Osteoblast (primary cell): Measurements from ENCODE around the gene HDAC9. TPM values are rescaled to one million over a fixed set of nuclear protein-coding genes. Genes with fewer than 3 reads are reported as not detected.

Source experiments
- DNase-seq: peaks from one replicate; pipeline ENCODE4 v3.0.0; 2011; ENCODE audit warnings: low spot score, mixed read lengths; ENCODE audit not compliant: insufficient read length; ENCODE audit errors: missing footprints
- H2AFZ ChIP-seq: 2 replicates; pipeline ENCODE4 v1.6.0; 2011; ENCODE audit warnings: mild to moderate bottlenecking, low read length
- H3K27ac ChIP-seq: 2 replicates; pipeline ENCODE4 v1.5.1; 2011; ENCODE audit warnings: mild to moderate bottlenecking, low read depth, low read length, moderate library complexity
- H3K27me3 ChIP-seq: 2 replicates; pipeline ENCODE4 v1.6.0; 2012; ENCODE audit warnings: mild to moderate bottlenecking, control low read depth, inconsistent platforms, low read length, moderate library complexity; ENCODE audit not compliant: insufficient read depth
- H3K36me3 ChIP-seq: 2 replicates; pipeline ENCODE4 v1.5.1; 2011; ENCODE audit warnings: mild to moderate bottlenecking, low read length, control low read depth, moderate library complexity; ENCODE audit not compliant: insufficient read depth
- H3K4me1 ChIP-seq: 2 replicates; pipeline ENCODE4 v1.5.1; 2011; ENCODE audit warnings: mild to moderate bottlenecking, low read length, control low read depth, moderate library complexity; ENCODE audit not compliant: insufficient read depth
- H3K4me2 ChIP-seq: 2 replicates; pipeline ENCODE4 v1.6.0; 2011; ENCODE audit warnings: mild to moderate bottlenecking, low read length; ENCODE audit not compliant: insufficient read depth
- H3K4me3 ChIP-seq: fragments of 200-600 bp; sonication (generic); 3 replicates; pipeline ENCODE4 v1.5.1; 2012; ENCODE audit warnings: mild to moderate bottlenecking, low read length, inconsistent platforms; ENCODE audit not compliant: insufficient read depth
- H3K79me2 ChIP-seq: 2 replicates; pipeline ENCODE4 v1.6.0; 2012; ENCODE audit warnings: mild to moderate bottlenecking, low read length, control low read depth, inconsistent platforms; ENCODE audit not compliant: insufficient read depth
- H3K9me3 ChIP-seq: 2 replicates; pipeline ENCODE4 v1.5.1; 2011; ENCODE audit warnings: low read depth, low read length, control low read depth
- H4K20me1 ChIP-seq: 2 replicates; pipeline ENCODE4 v1.6.0; 2012; ENCODE audit warnings: mild to moderate bottlenecking, low read length, control low read depth; ENCODE audit not compliant: insufficient read depth
- total RNA-seq: library from RNA; depleted of rRNA; stranded (reverse); fragments of >200 nt; gene quantifications from 2 replicates; pipeline ENCODE4 v1.2.3, GENCODE V29; 2012
- TF ChIP-seq, protein P1 (sequence below): IDR thresholded peaks from 2 replicates; pipeline ENCODE4 v1.5.1; 2011; ENCODE audit warnings: mild to moderate bottlenecking, low read depth, low read length, moderate library complexity; ENCODE audit errors: extremely low read depth

Gene HDAC9
- total RNA-seq, 1 donor, result 21.7 TPM

DNA sequence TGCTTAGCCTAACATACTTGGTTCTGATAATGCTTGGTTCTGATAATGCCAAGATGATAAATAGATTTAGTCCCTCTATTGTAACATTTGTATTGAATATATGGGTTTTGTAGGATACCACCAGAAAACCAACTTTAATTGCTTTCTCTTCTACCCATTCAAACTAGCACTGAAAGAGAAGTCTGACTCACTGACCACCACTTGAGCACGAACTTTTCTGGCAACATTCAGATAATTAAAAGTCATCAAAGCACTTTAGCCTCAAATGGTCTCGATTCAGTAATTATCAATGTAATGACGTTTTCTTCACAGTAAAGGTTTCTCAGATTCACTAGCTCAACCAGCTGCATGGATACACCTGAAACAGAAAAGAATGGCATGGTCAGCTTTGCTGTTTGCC, 63.0 kb downstream of the HDAC9 start:
- H3K36me3 ChIP-seq, result no peaks in the 10 kb centered on the region
- H4K20me1 ChIP-seq, result no peaks in the 10 kb centered on the region
- H3K4me3 ChIP-seq, result no peak overlapping the region
- peaks cover 29% of the 10 kb centered on the region for H3K4me1 ChIP-seq
- no peaks in the 10 kb centered on the region for H3K9me3 ChIP-seq
- no peak overlapping the region for H3K27ac ChIP-seq
- peak overlapping the region; percentile 3 for H3K4me2 ChIP-seq
- H2AFZ ChIP-seq, result peak overlapping the region; percentile 48
- H3K79me2 ChIP-seq, result peaks cover 2% of the 10 kb centered on the region
- TF ChIP-seq, protein P1, sequence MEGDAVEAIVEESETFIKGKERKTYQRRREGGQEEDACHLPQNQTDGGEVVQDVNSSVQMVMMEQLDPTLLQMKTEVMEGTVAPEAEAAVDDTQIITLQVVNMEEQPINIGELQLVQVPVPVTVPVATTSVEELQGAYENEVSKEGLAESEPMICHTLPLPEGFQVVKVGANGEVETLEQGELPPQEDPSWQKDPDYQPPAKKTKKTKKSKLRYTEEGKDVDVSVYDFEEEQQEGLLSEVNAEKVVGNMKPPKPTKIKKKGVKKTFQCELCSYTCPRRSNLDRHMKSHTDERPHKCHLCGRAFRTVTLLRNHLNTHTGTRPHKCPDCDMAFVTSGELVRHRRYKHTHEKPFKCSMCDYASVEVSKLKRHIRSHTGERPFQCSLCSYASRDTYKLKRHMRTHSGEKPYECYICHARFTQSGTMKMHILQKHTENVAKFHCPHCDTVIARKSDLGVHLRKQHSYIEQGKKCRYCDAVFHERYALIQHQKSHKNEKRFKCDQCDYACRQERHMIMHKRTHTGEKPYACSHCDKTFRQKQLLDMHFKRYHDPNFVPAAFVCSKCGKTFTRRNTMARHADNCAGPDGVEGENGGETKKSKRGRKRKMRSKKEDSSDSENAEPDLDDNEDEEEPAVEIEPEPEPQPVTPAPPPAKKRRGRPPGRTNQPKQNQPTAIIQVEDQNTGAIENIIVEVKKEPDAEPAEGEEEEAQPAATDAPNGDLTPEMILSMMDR, result no peak
- DNase-seq, result no peak
- H3K27me3 ChIP-seq, result no peaks in the 10 kb centered on the region

DNA sequence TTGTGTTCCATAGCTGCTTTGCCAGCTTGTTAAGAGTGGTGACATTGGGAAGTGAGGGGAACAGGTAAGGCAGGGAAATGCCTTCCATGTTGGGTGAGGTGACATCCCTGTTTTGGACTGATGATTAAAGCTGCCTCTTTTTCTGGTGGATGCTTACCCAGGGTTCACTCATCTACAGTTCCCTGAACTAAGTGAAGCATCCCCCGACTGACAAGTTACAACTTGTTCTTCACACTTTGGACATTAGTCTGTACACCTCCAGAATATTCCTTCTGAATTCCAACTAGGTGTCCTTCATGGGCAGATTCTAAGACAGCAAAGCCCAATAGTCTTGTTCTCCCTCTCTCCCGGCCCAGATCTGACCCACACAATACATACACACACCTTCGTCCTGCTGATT, 63.4 kb downstream of the HDAC9 start:
- H3K4me3 ChIP-seq, result no peak overlapping the region
- no peak overlapping the region for H3K27ac ChIP-seq
- H3K27me3 ChIP-seq, result no peaks in the 10 kb centered on the region
- no peak for DNase-seq
- TF ChIP-seq, protein P1, result no peak
- no peak overlapping the region for H2AFZ ChIP-seq
- no peaks in the 10 kb centered on the region for H4K20me1 ChIP-seq
- H3K36me3 ChIP-seq, result no peaks in the 10 kb centered on the region
- no peaks in the 10 kb centered on the region for H3K9me3 ChIP-seq
- peaks cover 28% of the 10 kb centered on the region for H3K4me1 ChIP-seq
- H3K4me2 ChIP-seq, result peak overlapping the region; percentile 3
- peaks cover 1% of the 10 kb centered on the region for H3K79me2 ChIP-seq

DNA sequence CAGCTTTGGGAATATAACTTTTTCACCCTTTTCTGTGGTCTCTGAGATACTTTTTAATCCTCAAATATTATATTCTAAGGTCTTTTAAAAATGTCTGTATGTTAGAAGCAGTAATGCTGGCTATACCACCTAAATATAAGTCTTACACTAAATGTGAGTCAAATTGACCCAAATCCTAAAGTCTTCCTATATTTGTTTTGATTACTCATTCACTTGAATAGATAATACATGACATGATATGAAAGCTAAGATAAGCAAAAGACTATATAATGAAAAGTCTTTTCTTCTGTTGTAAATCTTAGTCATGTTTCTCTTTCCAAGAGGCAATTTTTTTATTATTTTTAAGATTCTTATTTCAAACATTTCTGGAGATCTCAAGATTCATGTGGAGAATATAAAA, 64.2 kb downstream of the HDAC9 start:
- H2AFZ ChIP-seq, result no peak overlapping the region
- H3K9me3 ChIP-seq, result no peaks in the 10 kb centered on the region
- peaks cover 26% of the 10 kb centered on the region for H3K4me1 ChIP-seq
- no peak overlapping the region for H3K27ac ChIP-seq
- DNase-seq, result no peak
- H3K4me2 ChIP-seq, result no peak overlapping the region
- H3K36me3 ChIP-seq, result no peaks in the 10 kb centered on the region
- H3K79me2 ChIP-seq, result no peaks in the 10 kb centered on the region
- no peak overlapping the region for H3K4me3 ChIP-seq
- H4K20me1 ChIP-seq, result no peaks in the 10 kb centered on the region
- TF ChIP-seq, protein P1, result no peak
- H3K27me3 ChIP-seq, result no peaks in the 10 kb centered on the region

DNA sequence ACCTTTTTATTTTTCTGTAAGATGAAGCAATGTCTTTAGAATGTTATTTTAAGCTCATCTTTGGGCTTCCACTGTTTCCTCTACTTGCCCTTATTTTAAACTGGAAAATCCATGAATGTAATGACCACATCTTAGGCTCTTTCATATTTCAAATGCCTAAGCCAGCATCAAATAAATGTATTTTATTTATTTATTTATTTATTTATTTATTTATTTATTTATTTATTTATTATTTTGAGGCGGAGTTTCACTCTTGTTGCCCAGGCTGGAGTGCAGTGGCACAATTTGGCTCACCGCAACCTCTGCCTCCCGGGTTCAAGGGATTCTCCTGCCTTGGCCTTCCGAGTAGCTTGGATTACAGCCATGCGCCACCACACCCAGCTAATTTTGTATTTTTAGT, 69.2 kb downstream of the HDAC9 start:
- Histone ChIP-seq H3K4me1 (peaks cover under 1% of the 10 kb centered on the region), H3K4me2 (no peak overlapping the region), H3K27ac (no peak overlapping the region), H2AFZ (no peak overlapping the region), H3K4me3 (no peak overlapping the region), H3K79me2 (peaks cover 3% of the 10 kb centered on the region), H3K36me3 (no peaks in the 10 kb centered on the region), H4K20me1 (no peaks in the 10 kb centered on the region), H3K9me3 (no peaks in the 10 kb centered on the region), H3K27me3 (no peaks in the 10 kb centered on the region)
- DNase-seq, result no peak
- TF ChIP-seq, protein P1, result no peak
